T-helper 22 cell (primary cell): ENCODE measurements around the gene RAB6B.

Source experiments
- DNase-seq: peaks from one replicate; pipeline ENCODE4 v3.0.0-alpha.2; 2020; ENCODE audit warnings: low read depth

Gene RAB6B

GRCh38 chr3:133894353-133895207, 1.1 kb downstream of the RAB6B start:
- no peak for DNase-seq

GRCh38 chr3:133893683-133894352, 1.9 kb downstream of the RAB6B start:
- DNase-seq: no peak

GRCh38 chr3:133892541-133893231, 3.0 kb downstream of the RAB6B start:
- no peak for DNase-seq

GRCh38 chr3:133891662-133892378, 3.9 kb downstream of the RAB6B start:
- DNase-seq: no peak

- no peak for DNase-seq
These were observed 4.6 kb downstream of the RAB6B start for GRCh38 chr3:133890972-133891644.

GRCh38 chr3:133890037-133890436, 5.6 kb downstream of the RAB6B start:
- DNase-seq: no peak

GRCh38 chr3:133888726-133889340, 6.8 kb downstream of the RAB6B start:
- no peak for DNase-seq

GRCh38 chr3:133887803-133888703, 7.6 kb downstream of the RAB6B start:
- no peak for DNase-seq

GRCh38 chr3:133887074-133887802, 8.4 kb downstream of the RAB6B start:
- DNase-seq: no peak

GRCh38 chr3:133886031-133886722, 9.5 kb downstream of the RAB6B start:
- no peak for DNase-seq

GRCh38 chr3:133884887-133885711, 10.6 kb downstream of the RAB6B start:
- DNase-seq: no peak

GRCh38 chr3:133884054-133884886, 11.4 kb downstream of the RAB6B start:
- DNase-seq: no peak

- no peak for DNase-seq
These were observed 12.0 kb downstream of the RAB6B start for GRCh38 chr3:133883641-133884040.

- DNase-seq: no peak
These were observed 12.6 kb downstream of the RAB6B start for GRCh38 chr3:133882986-133883586.

- DNase-seq: no peak
These were observed 13.5 kb downstream of the RAB6B start for GRCh38 chr3:133881939-133882825.
